Measurements from ENCODE around the gene PIGC. TPM values are rescaled to one million over a fixed set of nuclear protein-coding genes. Genes with fewer than 3 reads are reported as not detected.

PIGC gene
- total and polyA plus RNA-seq, 4 donors: 8.6 to 18.4 (median 13.2) TPM

DNA sequence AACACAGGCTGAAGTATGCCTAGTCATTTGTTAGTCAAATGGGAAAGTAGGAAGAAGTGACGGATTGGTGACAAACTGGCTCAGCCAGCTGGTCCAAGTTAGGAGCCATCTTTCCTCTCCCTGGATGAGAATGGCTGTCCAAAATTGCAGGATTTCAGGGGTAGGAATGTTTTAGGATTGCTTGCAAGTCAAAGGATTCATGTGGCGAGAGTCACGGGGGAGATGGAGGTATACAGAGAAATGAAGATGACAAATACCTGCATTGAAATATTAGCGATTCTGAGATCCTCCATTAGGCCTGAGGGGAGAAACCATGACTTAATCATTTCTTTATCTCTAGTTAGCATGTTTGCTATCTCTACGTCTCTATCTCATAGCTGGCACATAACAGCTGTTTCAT lies 41.8 kb upstream of the PIGC start:
- no peak overlapping the region for H3K27ac ChIP-seq (ENCODE audit: low read depth in 1 of 2, low read length in 2 of 2)
- no peak overlapping the region for H3K9ac ChIP-seq (ENCODE audit: low read depth in 1 of 2, low read length in 2 of 2)
- H3K36me3 ChIP-seq (ENCODE audit: control insufficient read depth in 4 of 4, insufficient read depth in 3 of 4, low read depth in 1 of 4, low read length in 3 of 4): no peaks in the 10 kb centered on the region
- no peaks in the 10 kb centered on the region for H3K27me3 ChIP-seq (ENCODE audit: control insufficient read depth in 4 of 4, insufficient read depth in 4 of 4, low read length in 3 of 4)
- TF ChIP-seq, protein P1, sequence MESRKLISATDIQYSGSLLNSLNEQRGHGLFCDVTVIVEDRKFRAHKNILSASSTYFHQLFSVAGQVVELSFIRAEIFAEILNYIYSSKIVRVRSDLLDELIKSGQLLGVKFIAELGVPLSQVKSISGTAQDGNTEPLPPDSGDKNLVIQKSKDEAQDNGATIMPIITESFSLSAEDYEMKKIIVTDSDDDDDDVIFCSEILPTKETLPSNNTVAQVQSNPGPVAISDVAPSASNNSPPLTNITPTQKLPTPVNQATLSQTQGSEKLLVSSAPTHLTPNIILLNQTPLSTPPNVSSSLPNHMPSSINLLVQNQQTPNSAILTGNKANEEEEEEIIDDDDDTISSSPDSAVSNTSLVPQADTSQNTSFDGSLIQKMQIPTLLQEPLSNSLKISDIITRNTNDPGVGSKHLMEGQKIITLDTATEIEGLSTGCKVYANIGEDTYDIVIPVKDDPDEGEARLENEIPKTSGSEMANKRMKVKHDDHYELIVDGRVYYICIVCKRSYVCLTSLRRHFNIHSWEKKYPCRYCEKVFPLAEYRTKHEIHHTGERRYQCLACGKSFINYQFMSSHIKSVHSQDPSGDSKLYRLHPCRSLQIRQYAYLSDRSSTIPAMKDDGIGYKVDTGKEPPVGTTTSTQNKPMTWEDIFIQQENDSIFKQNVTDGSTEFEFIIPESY (IDR thresholded peaks at IDR 0.05): no peak
- TF ChIP-seq JUND (IDR thresholded peaks at IDR 0.05) (no peak), EGR1 (IDR thresholded peaks at IDR 0.05; ENCODE audit: low read depth in 2 of 2) (no peak), HNF4G (IDR thresholded peaks at IDR 0.05) (no peak), RAD21 (IDR thresholded peaks at IDR 0.05) (no peak), SP1 (IDR thresholded peaks at IDR 0.05) (no peak), HNF4A (conservative IDR thresholded peaks at IDR 0.05) (no peak), YY1 (IDR thresholded peaks at IDR 0.05) (no peak), TAF1 (conservative IDR thresholded peaks at IDR 0.05) (no peak), NR2F2 (IDR thresholded peaks at IDR 0.05) (no peak), FOXA1 (IDR thresholded peaks at IDR 0.05) (no peak)
- TF ChIP-seq, protein P2, sequence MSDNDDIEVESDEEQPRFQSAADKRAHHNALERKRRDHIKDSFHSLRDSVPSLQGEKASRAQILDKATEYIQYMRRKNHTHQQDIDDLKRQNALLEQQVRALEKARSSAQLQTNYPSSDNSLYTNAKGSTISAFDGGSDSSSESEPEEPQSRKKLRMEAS (IDR thresholded peaks at IDR 0.05): no peak
- TF ChIP-seq, protein P3, sequence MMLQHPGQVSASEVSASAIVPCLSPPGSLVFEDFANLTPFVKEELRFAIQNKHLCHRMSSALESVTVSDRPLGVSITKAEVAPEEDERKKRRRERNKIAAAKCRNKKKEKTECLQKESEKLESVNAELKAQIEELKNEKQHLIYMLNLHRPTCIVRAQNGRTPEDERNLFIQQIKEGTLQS (IDR thresholded peaks at IDR 0.05): no peak
- TF ChIP-seq, protein P4, sequence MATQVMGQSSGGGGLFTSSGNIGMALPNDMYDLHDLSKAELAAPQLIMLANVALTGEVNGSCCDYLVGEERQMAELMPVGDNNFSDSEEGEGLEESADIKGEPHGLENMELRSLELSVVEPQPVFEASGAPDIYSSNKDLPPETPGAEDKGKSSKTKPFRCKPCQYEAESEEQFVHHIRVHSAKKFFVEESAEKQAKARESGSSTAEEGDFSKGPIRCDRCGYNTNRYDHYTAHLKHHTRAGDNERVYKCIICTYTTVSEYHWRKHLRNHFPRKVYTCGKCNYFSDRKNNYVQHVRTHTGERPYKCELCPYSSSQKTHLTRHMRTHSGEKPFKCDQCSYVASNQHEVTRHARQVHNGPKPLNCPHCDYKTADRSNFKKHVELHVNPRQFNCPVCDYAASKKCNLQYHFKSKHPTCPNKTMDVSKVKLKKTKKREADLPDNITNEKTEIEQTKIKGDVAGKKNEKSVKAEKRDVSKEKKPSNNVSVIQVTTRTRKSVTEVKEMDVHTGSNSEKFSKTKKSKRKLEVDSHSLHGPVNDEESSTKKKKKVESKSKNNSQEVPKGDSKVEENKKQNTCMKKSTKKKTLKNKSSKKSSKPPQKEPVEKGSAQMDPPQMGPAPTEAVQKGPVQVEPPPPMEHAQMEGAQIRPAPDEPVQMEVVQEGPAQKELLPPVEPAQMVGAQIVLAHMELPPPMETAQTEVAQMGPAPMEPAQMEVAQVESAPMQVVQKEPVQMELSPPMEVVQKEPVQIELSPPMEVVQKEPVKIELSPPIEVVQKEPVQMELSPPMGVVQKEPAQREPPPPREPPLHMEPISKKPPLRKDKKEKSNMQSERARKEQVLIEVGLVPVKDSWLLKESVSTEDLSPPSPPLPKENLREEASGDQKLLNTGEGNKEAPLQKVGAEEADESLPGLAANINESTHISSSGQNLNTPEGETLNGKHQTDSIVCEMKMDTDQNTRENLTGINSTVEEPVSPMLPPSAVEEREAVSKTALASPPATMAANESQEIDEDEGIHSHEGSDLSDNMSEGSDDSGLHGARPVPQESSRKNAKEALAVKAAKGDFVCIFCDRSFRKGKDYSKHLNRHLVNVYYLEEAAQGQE (IDR thresholded peaks at IDR 0.05): no peak
- DNase-seq (ENCODE audit: low spot score): no peak
- no peaks in the 10 kb centered on the region for H3K4me1 ChIP-seq (ENCODE audit: control insufficient read depth in 4 of 4, insufficient read depth in 4 of 4, low read length in 3 of 4)
- H3K4me3 ChIP-seq (ENCODE audit: low read depth in 1 of 3, low read length in 3 of 3): no peak overlapping the region
- 69% methylated on average over 5 of the region's 5 CpGs for WGBS
- H3K9me3 ChIP-seq (ENCODE audit: control insufficient read depth in 4 of 4, low read length in 3 of 4): no peaks in the 10 kb centered on the region

DNA sequence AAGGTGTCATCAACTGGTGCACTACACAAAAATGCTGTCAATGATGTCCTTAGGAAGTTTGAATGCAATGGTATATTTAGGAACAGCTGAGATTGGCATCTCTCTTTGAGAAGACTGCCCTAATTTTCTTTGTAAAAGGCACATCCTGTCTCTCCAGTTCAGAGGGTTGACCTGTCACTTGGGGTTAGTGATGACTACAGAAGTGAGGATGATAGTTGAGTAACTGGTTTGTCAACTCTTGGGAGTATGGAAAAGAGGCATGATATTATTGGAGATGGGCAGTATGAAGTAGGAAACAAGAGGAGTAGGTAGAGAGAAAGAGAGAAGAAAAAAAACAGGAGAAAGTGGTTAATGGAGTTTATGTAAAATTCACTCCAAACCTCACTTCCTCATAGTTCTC lies 40.4 kb upstream of the PIGC start:
- Histone ChIP-seq H3K9me3 (ENCODE audit: control insufficient read depth in 4 of 4, low read length in 3 of 4) (no peaks in the 10 kb centered on the region), H3K9ac (ENCODE audit: low read depth in 1 of 2, low read length in 2 of 2) (no peak overlapping the region), H3K27ac (ENCODE audit: low read depth in 1 of 2, low read length in 2 of 2) (no peak overlapping the region), H3K4me1 (ENCODE audit: control insufficient read depth in 4 of 4, insufficient read depth in 4 of 4, low read length in 3 of 4) (no peaks in the 10 kb centered on the region), H3K4me3 (ENCODE audit: low read depth in 1 of 3, low read length in 3 of 3) (no peak overlapping the region), H3K27me3 (ENCODE audit: control insufficient read depth in 4 of 4, insufficient read depth in 4 of 4, low read length in 3 of 4) (peaks cover 0 to 2% (median 0%) of the 10 kb centered on the region in 4 donors), H3K36me3 (ENCODE audit: control insufficient read depth in 4 of 4, insufficient read depth in 3 of 4, low read depth in 1 of 4, low read length in 3 of 4) (no peaks in the 10 kb centered on the region)
- TF ChIP-seq HNF4A (conservative IDR thresholded peaks at IDR 0.05): no peak
- TF ChIP-seq RXRA (IDR thresholded peaks at IDR 0.05): no peak
- TF ChIP-seq, protein P3 (IDR thresholded peaks at IDR 0.05): no peak
- TF ChIP-seq GABPA (IDR thresholded peaks at IDR 0.05 in 1 of 2, conservative IDR thresholded peaks at IDR 0.05 in 1 of 2): no peak
- no peak for TF ChIP-seq FOXA2 (IDR thresholded peaks at IDR 0.05)
- no peak for TF ChIP-seq FOXA1 (IDR thresholded peaks at IDR 0.05)
- no peak for TF ChIP-seq RAD21 (IDR thresholded peaks at IDR 0.05)
- TF ChIP-seq, protein P1 (IDR thresholded peaks at IDR 0.05): no peak
- no peak for TF ChIP-seq NR2F2 (IDR thresholded peaks at IDR 0.05)
- no peak for TF ChIP-seq JUND (IDR thresholded peaks at IDR 0.05)
- TF ChIP-seq TAF1 (conservative IDR thresholded peaks at IDR 0.05): no peak
- no peak for TF ChIP-seq EGR1 (IDR thresholded peaks at IDR 0.05; ENCODE audit: low read depth in 2 of 2)
- TF ChIP-seq, protein P5, sequence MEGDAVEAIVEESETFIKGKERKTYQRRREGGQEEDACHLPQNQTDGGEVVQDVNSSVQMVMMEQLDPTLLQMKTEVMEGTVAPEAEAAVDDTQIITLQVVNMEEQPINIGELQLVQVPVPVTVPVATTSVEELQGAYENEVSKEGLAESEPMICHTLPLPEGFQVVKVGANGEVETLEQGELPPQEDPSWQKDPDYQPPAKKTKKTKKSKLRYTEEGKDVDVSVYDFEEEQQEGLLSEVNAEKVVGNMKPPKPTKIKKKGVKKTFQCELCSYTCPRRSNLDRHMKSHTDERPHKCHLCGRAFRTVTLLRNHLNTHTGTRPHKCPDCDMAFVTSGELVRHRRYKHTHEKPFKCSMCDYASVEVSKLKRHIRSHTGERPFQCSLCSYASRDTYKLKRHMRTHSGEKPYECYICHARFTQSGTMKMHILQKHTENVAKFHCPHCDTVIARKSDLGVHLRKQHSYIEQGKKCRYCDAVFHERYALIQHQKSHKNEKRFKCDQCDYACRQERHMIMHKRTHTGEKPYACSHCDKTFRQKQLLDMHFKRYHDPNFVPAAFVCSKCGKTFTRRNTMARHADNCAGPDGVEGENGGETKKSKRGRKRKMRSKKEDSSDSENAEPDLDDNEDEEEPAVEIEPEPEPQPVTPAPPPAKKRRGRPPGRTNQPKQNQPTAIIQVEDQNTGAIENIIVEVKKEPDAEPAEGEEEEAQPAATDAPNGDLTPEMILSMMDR (IDR thresholded peaks at IDR 0.05; ENCODE audit: low read depth, low read length, missing input control): no peak
- no peak for TF ChIP-seq HNF4G (IDR thresholded peaks at IDR 0.05)
- no peak for DNase-seq (ENCODE audit: low spot score)

All from liver (tissue), 9 donors.